CD4-positive, alpha-beta T cell treated with Interleukin-15 for 4 hours (primary cell): Measurements from ENCODE around the gene SLC35E1.

ENCODE experiments used
- DNase-seq: peaks from one replicate; pipeline ENCODE4 v3.0.0-alpha.2; 2020; ENCODE audit warnings: low spot score

Gene SLC35E1

GRCh38 chr19:16596399-16596798 lies 24.2 kb upstream of the SLC35E1 start:
- no peak for DNase-seq

- no peak for DNase-seq
Observed at GRCh38 chr19:16595097-16595496, 22.9 kb upstream of the SLC35E1 start.

DNA sequence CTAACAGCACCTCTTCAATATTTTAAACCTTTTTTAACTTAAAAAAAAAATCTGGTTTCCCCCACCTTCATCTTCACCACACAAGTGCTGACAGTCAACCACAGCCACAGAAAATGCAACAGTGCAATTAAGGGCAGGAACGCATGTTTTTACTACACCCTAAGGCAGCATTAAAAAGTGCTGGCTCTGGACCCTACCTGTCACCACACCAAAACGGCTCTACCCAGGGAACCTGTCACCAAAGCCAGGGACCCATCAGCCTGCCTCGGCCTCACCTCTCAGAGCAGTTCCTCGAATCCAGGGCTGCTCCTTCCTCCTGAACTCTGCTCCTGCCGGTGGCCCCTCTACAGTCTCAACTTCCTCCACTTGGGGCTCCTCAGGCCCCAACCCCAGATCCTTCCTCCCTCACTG lies 22.5 kb upstream of the SLC35E1 start:
- DNase-seq = peak; percentile 43

DNA sequence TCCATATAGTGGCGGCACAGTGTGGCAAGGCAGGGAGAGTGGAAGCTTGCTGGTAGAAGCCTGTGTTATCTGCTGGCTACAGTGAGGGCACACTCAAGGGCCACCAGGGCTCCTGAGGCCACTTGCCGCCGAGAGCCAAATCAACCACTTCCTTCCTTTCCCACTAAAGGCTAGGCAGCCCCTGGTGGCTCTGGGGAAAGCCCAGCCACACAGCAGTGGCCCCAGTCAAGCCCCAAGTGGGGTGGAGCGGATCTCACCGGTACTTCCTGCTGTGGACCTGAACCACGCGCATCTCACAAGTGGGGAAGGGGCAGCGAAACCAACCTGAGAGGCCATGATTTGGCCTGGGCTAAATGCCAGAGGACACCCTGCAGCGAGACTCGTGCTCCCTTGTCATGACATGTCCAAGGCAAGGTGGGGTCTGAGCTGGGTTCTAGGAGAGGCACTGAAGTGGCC lies 21.9 kb upstream of the SLC35E1 start:
- peak; percentile 40 for DNase-seq

GRCh38 chr19:16593181-16593580 lies 21.0 kb upstream of the SLC35E1 start:
- no peak for DNase-seq

DNA sequence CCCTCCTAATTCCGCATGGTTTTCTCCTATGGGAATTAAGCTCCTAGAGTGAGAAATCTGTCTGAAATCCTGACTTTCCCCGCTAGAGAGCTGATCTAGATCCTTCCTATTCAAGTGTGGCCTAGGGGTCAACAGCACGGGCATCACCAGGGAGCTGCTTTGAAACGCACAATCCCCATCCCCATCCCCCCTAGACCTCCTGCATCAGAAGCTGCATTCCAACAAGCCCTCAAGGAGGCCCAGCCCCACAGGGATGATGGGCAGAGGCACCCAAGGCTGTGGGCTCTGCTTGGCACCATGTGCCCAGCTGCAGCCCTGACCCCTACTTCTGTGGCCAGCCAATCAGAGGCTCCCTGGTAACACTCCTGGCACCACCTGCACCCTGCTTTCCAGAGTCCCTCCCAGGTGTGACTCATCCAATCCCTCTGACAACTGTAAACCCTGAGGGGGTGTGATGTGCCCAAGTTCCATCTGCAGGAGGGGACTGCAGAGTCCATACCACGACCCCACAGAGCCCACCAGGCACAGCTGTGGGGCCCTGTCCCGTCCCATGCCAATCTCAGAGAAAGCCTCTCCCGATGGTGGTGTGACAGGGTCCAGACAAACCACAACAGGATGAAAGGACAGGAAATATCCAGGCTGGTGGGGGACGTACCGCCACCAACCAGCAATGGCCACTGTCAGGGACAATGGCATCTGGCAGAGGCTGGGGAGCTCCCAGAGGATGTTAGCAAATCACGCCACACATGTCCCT lies 19.8 kb upstream of the SLC35E1 start:
- DNase-seq = no peak

DNA sequence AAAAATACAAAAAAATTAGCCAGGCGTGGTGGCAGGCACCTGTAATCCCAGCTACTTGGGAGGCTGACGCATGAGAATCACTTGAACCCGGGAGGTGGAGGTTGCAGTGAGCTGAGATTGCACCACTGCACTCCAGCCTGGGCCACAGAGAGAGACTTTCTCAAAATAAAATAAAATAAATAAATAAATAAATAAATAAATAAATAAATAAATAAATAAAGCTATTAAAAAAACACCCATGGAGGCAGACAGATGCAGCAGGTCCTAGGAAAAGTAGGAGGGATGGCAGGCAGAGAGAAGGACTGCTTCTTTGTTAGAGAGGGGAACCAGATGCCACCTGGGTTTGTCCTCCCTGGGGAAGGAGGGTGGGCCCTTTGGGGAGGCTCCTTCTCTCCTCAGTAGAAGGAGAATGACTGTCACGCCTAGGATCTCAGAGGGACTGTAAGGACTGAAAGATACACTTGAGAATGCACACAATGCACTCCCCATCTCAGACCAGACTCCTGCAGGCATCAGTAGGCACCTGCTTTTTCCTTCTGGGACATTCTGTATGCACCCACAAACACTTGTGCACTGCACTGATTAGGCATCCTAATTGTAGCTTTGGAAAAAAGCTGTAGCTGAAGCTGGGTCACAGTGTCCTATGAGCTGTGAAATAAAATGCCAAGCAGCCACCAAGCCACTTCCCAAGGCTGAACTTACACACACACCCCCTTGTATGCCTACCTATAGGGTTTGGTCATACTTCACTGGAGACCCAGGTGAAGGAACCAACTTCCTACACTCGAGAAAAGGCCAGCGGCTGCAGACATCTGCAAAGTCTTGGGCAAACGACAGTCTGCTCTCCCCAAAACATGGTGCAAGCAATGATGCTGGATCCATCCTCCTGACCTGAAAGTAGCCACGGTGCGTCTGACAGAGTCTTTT lies 18.9 kb upstream of the SLC35E1 start:
- no peak for DNase-seq

- DNase-seq = no peak
Observed at GRCh38 chr19:16589917-16590316, 17.7 kb upstream of the SLC35E1 start.

DNA sequence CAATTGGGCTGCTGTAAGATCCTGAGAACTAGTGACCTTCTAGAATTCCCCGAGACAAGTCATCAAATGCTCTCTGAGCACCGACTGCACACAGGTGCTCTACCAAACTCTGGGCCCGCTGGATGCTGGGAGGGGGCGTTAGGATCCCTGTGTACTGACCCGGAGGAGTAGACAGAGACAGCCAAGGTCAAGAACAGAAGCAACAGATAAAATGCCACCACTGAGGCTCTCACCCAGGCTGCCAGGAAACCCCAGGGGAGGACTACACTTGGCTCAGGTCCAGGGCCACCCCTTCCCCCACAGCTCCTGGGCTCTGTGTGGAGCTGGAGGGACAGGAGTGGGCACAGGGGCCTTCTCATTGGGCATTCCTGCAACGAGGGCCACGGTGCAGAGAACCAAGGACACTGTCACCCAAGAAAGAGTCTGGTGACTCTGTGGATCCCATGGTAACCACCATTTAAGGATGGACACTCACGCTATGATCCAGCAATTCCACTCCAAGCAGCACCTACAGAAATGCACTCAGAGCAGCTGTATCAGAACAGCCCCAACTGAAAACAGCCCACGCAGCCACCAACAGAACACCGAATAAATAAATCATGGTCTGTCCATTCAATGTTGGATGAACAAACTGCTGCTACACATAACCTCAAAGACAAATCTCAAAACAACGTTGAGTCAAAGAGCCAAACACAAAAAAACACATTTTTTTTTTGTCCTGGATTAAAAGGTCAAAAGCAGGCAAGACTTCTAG lies 16.8 kb upstream of the SLC35E1 start:
- DNase-seq = no peak

GRCh38 chr19:16587833-16588823 lies 15.9 kb upstream of the SLC35E1 start:
- peak; percentile 42 for DNase-seq

GRCh38 chr19:16586991-16587832 lies 15.0 kb upstream of the SLC35E1 start:
- peak; percentile 71 for DNase-seq

GRCh38 chr19:16586477-16586871 lies 14.3 kb upstream of the SLC35E1 start:
- no peak for DNase-seq

GRCh38 chr19:16585808-16586476 lies 13.7 kb upstream of the SLC35E1 start:
- peak; percentile 48 for DNase-seq

DNA sequence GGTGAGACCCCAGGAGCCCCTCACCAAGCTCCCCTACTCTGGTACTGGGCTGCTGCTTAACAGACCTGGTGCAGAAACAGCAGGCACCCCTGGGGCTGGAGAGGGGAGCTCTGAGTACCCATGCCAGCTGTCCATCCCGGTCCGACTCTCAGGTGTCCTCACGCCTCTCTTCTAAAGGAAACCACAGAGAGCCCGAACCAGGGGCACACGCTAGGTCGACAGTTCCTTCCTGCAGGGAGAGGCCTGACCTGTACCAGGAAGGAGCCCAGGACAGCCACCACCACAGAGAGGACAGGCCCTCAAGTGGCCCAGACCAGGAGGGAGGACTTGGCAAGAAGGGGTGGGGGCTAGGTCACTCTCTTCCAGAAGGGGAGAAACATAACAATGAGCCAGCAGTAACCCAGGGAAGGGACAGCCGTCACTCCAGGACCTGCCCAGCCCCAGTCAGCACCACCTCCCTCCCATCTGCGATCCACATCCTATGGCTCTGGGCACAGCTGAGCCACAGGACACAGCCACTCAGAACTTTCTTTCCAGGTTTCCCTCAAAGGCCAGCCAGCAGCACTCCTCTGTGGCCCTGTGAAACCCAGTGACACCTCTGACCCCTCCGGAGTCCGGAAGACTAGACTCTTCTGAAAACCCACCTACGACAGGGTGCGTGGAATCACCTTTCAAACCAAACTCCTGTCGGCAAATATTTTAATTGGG lies 13.0 kb upstream of the SLC35E1 start:
- DNase-seq = no peak

DNA sequence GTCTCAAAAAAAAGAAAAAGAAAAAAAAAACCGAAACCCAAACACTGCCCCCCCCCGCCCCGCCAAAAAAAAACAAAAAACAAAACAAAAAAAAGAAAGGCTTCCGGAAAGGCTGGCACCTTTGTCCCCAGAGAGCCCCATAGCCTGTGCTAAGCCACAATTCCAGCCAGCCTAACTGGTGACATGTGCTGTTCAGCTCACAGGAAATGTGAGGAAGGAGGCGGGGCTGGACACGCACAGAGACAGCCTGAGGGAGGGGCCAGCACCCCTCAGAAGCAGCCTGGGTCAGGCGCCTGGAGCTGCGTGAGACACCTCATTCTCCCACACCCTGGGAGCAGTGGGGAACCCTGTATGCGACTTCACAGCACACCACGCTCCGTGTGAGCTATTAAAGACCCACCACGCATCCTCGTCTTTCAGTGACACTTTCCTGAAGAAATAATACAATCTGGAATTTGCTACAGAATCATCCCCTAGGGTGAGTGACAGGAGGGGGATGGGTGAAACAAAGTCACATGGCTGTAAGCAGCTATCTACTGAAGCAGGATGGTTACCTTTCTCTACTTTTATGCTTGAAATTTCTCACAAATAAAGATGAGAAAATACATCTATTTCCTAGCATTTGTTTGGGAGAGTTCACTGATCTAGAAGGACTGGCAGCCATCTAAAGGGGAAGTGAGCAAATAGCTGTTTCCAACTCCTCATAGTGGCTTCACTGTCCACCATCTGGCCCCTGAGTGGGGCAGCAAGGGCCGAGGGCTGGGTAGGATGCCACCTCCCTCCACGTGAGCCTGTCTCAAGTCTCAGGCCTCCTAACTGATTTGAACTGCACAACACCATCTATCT lies 12.3 kb upstream of the SLC35E1 start:
- DNase-seq = peak; percentile 93

GRCh38 chr19:16582486-16583261 lies 10.5 kb upstream of the SLC35E1 start:
- no peak for DNase-seq

DNA sequence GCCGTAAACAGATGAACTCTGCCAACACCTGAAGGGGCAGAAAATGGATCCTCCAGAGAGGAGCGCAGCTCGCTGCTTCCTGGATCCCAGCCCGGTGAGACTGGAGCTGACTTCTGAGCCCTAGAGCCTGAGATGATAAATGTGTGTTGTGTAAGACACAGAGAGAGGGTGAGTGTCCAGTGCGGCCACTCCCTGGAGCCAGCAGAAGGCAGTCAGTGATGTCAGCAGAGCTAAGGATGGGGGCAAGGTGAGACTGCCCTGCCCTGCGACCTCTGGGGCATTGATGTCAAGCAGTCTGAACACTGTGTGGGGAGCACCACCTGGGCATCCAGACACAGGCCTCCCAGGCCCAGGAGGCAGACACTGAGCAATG lies 9.7 kb upstream of the SLC35E1 start:
- DNase-seq = no peak
